H1 (cell line): ENCODE data around the gene AQP6. TPM values are rescaled to one million over a fixed set of nuclear protein-coding genes. Genes with fewer than 3 reads are reported as not detected.

Experiments
- CTCF ChIA-PET: fragments of 300-600 bp; sonication (Branson Sonifier 250); formaldehyde crosslinking; loops from one replicate; lab custom pipeline; 2021; ENCODE audit not compliant: partially characterized antibody; lab: Charles Lee
- POLR2A ChIA-PET: fragments of 300-600 bp; sonication (Branson Sonifier 250); formaldehyde crosslinking; loops from one replicate; lab custom pipeline; 2021; ENCODE audit warnings: inconsistent platforms; ENCODE audit not compliant: partially characterized antibody; lab: Charles Lee
- DNase-seq, 2 experiments: peaks; one replicate each; pipeline versions ENCODE4 v3.0.0 to v3.0.0-alpha.2; 2010 to 2022; ENCODE audit warnings: low spot score in 2 of 2, low read depth in 1 of 2, mixed read lengths in 1 of 2
- FAIRE-seq: peaks from 2 replicates; lab custom pipeline; 2011; peaks lifted over from hg19 to GRCh38; lab: Jason Lieb, UNC
- H2AFZ ChIP-seq: 2 replicates; pipeline ENCODE4 v1.8.1; 2012; ENCODE audit warnings: low read length, inconsistent platforms
- H2AK5ac ChIP-seq: 2 replicates; pipeline ENCODE4 v1.6.1; 2013; ENCODE audit warnings: low read depth, low read length
- H2BK120ac ChIP-seq: replicated peaks from 2 replicates; pipeline ENCODE3; 2013; ENCODE audit warnings: low read depth, low read length, inconsistent platforms
- H2BK12ac ChIP-seq: 2 replicates; pipeline ENCODE4 v1.6.1; 2013; ENCODE audit warnings: low read depth, low read length
- H2BK15ac ChIP-seq: 2 replicates; pipeline ENCODE4 v1.6.1; 2013; ENCODE audit warnings: low read length
- H2BK20ac ChIP-seq: 2 replicates; pipeline ENCODE4 v1.6.1; 2013; ENCODE audit warnings: low read length
- H2BK5ac ChIP-seq: 2 replicates; pipeline ENCODE4 v1.6.1; 2013; ENCODE audit warnings: low read depth, low read length
- H3K14ac ChIP-seq: 2 replicates; pipeline ENCODE4 v1.6.1; 2013; ENCODE audit warnings: inconsistent platforms; ENCODE audit not compliant: insufficient read length
- H3K18ac ChIP-seq: 2 replicates; pipeline ENCODE4 v1.6.1; 2013; ENCODE audit warnings: low read length; ENCODE audit errors: extremely low read depth
- H3K23ac ChIP-seq: 2 replicates; pipeline ENCODE4 v1.6.1; 2013; ENCODE audit warnings: inconsistent platforms; ENCODE audit not compliant: insufficient read length
- H3K23me2 ChIP-seq: 2 replicates; pipeline ENCODE4 v1.6.1; 2013; ENCODE audit warnings: low read depth, low read length
- H3K27ac ChIP-seq: 2 replicates; pipeline ENCODE4 v1.6.1; 2011; ENCODE audit warnings: low read depth, low read length, inconsistent platforms
- H3K27me3 ChIP-seq, 4 experiments: replicated peaks in 1 of 4; 1 replicate in 1 of 4; 2 replicates in 3 of 4; pipeline versions ENCODE4 v1.6.1 to v1.8.1; 2011 to 2013; ENCODE audit warnings: low read length in 3 of 4, mild to moderate bottlenecking in 3 of 4, inconsistent platforms in 2 of 4, mixed read lengths in 2 of 4, moderate library complexity in 1 of 4; ENCODE audit not compliant: control insufficient read depth in 3 of 4, insufficient read depth in 3 of 4; ENCODE audit errors: extremely low read depth in 1 of 4
- H3K36me3 ChIP-seq, 4 experiments: 2 replicates each; pipeline versions ENCODE4 v1.6.1 to v1.8.1; 2011 to 2013; ENCODE audit warnings: mild to moderate bottlenecking in 4 of 4, low read length in 3 of 4, moderate library complexity in 2 of 4, control low read depth in 1 of 4, inconsistent platforms in 1 of 4; ENCODE audit not compliant: insufficient read depth in 4 of 4, control insufficient read depth in 2 of 4
- H3K4ac ChIP-seq: replicated peaks from 2 replicates; pipeline ENCODE3; 2013; ENCODE audit warnings: low read length, low read depth, mixed read lengths, inconsistent platforms; ENCODE audit not compliant: insufficient read length
- H3K4me1 ChIP-seq, 4 experiments: replicated peaks in 1 of 4; 1 replicate in 1 of 4; 2 replicates in 3 of 4; pipeline versions ENCODE4 v1.6.1 to v1.8.1; 2011 to 2013; ENCODE audit warnings: low read length in 3 of 4, inconsistent platforms in 2 of 4, mixed read lengths in 1 of 4; ENCODE audit not compliant: insufficient read depth in 4 of 4, control insufficient read depth in 3 of 4
- H3K4me2 ChIP-seq, 2 experiments: 2 replicates each; pipeline versions ENCODE4 v1.6.1 to v1.8.1; 2011 to 2013; ENCODE audit warnings: low read depth in 2 of 2, low read length in 2 of 2, control low read depth in 1 of 2, inconsistent platforms in 1 of 2, mild to moderate bottlenecking in 1 of 2; ENCODE audit not compliant: insufficient read depth in 1 of 2
- H3K4me3 ChIP-seq, 4 experiments: fragments of 200-600, 300-600 bp in 1 of 4; sonication (generic), shearing (Covaris generic), sonication (Bioruptor Twin) in 1 of 4; 2 replicates each; pipeline versions ENCODE4 v1.5.1 to v1.8.1; 2011 to 2016; ENCODE audit warnings: low read length in 4 of 4, low read depth in 3 of 4, control low read depth in 2 of 4, inconsistent platforms in 2 of 4, mild to moderate bottlenecking in 2 of 4, mixed read lengths in 1 of 4, moderate library complexity in 1 of 4; ENCODE audit not compliant: insufficient read depth in 2 of 4; ENCODE audit errors: extremely low read depth in 1 of 4
- H3K56ac ChIP-seq: replicated peaks from 2 replicates; pipeline ENCODE3; 2013; ENCODE audit warnings: low read depth, mild to moderate bottlenecking, mixed read lengths, low read length, inconsistent platforms; ENCODE audit not compliant: insufficient read length
- H3K79me1 ChIP-seq: 2 replicates; pipeline ENCODE4 v1.6.1; 2013; ENCODE audit warnings: low read depth, low read length, control low read depth
- H3K79me2 ChIP-seq, 2 experiments: 2 replicates each; pipeline versions ENCODE4 v1.6.1 to v1.8.1; 2012 to 2013; ENCODE audit warnings: low read length in 2 of 2, mild to moderate bottlenecking in 2 of 2, inconsistent platforms in 1 of 2; ENCODE audit not compliant: insufficient read depth in 2 of 2, control insufficient read depth in 1 of 2
- H3K9ac ChIP-seq, 4 experiments: replicated peaks in 1 of 4; 1 replicate in 1 of 4; 2 replicates in 3 of 4; pipeline versions ENCODE4 v1.6.1 to v1.8.1; 2011 to 2013; ENCODE audit warnings: low read depth in 3 of 4, low read length in 3 of 4, control low read depth in 2 of 4, mild to moderate bottlenecking in 2 of 4, moderate library complexity in 2 of 4, inconsistent platforms in 1 of 4; ENCODE audit errors: extremely low read depth in 1 of 4
- H3K9me3 ChIP-seq, 2 experiments: 2 replicates each; pipeline versions ENCODE4 v1.6.1 to v1.8.1; 2012 to 2013; ENCODE audit warnings: mild to moderate bottlenecking in 2 of 2, moderate library complexity in 2 of 2, control low read depth in 1 of 2, inconsistent platforms in 1 of 2, low read depth in 1 of 2, low read length in 1 of 2, mixed read lengths in 1 of 2; ENCODE audit not compliant: insufficient read depth in 2 of 2
- H4K20me1 ChIP-seq, 2 experiments: replicated peaks in 1 of 2; 2 replicates each; pipeline versions ENCODE3 to v1.8.1; 2011 to 2013; ENCODE audit warnings: inconsistent platforms in 2 of 2, low read length in 2 of 2, mild to moderate bottlenecking in 1 of 2; ENCODE audit not compliant: insufficient read depth in 2 of 2, control insufficient read depth in 1 of 2
- H4K5ac ChIP-seq: 2 replicates; pipeline ENCODE4 v1.6.1; 2013; ENCODE audit warnings: low read length, low read depth, mixed read lengths, inconsistent platforms; ENCODE audit not compliant: insufficient read length
- H4K8ac ChIP-seq: 2 replicates; pipeline ENCODE4 v1.8.0; 2013; ENCODE audit warnings: mild to moderate bottlenecking, moderate library complexity, low read length, inconsistent platforms; ENCODE audit not compliant: insufficient read depth; ENCODE audit errors: extremely low read depth
- H4K91ac ChIP-seq: replicated peaks from 2 replicates; pipeline ENCODE3; 2013; ENCODE audit warnings: low read length, mixed read lengths, inconsistent platforms; ENCODE audit not compliant: insufficient read length
- ASH2L ChIP-seq: fragments of 200-600, 300-600 bp; sonication (generic); IDR thresholded peaks from one replicate; pipeline ENCODE4 v1.7.1; 2017; ENCODE audit warnings: low read length
- BACH1 ChIP-seq: IDR thresholded peaks from 2 replicates; pipeline ENCODE4 v1.6.1; 2012; ENCODE audit warnings: low read length, improper control_type of control experiment
- CBX5 ChIP-seq: fragments of 300-800, 300-1000 bp; sonication (generic); IDR thresholded peaks from 2 replicates; pipeline ENCODE4 v1.7.1; 2016; ENCODE audit warnings: antibody characterized with exemption, low read length, low read depth
- CHD1 ChIP-seq: IDR thresholded peaks from 2 replicates; pipeline ENCODE4 v1.6.1; 2012; ENCODE audit warnings: low read depth, low read length, improper control_type of control experiment
- CREB1 ChIP-seq: IDR thresholded peaks from 2 replicates; pipeline ENCODE4 v1.6.1; 2012; ENCODE audit warnings: inconsistent platforms
- JUN ChIP-seq: IDR thresholded peaks from 2 replicates; pipeline ENCODE4 v1.6.1; 2011; ENCODE audit warnings: low read depth, mild to moderate bottlenecking, improper control_type of control experiment, low read length
- RBBP5 ChIP-seq: IDR thresholded peaks from 2 replicates; pipeline ENCODE4 v1.7.1; 2012; ENCODE audit warnings: low read depth, mild to moderate bottlenecking, inconsistent platforms, low read length, moderate library complexity, borderline replicate concordance
- RNF2 ChIP-seq: fragments of 200-900, 300-1000 bp; sonication (generic); IDR thresholded peaks from 2 replicates; pipeline ENCODE4 v1.7.1; 2016; ENCODE audit warnings: borderline replicate concordance, low read depth, mild to moderate bottlenecking, antibody characterized with exemption, low read length; ENCODE audit not compliant: poor library complexity, severe bottlenecking; ENCODE audit errors: missing control alignments
- SIRT6 ChIP-seq: IDR thresholded peaks from one replicate; pipeline ENCODE4 v1.7.1; 2012; ENCODE audit warnings: low read length, inconsistent platforms
- SP2 ChIP-seq: IDR thresholded peaks from 2 replicates; pipeline ENCODE4 v1.6.1; 2012; ENCODE audit warnings: mild to moderate bottlenecking, low read length, inconsistent platforms
- SP4 ChIP-seq: IDR thresholded peaks from 2 replicates; pipeline ENCODE4 v1.6.1; 2012; ENCODE audit warnings: low read length, inconsistent platforms
- TCF12 ChIP-seq: IDR thresholded peaks from 2 replicates; pipeline ENCODE4 v1.6.1; 2011; ENCODE audit warnings: low read depth, mild to moderate bottlenecking, low read length
- YY1 ChIP-seq: IDR thresholded peaks from 2 replicates; pipeline ENCODE4 v1.6.1; 2011; ENCODE audit warnings: low read depth, mild to moderate bottlenecking, low read length
- ZNF274 ChIP-seq: IDR thresholded peaks from 2 replicates; pipeline ENCODE4 v1.7.0; 2012; ENCODE audit warnings: low read length, borderline replicate concordance; ENCODE audit errors: extremely low read depth
- WGBS, 2 experiments: shearing (Covaris generic) in 1 of 2; methylation state at CpG; one replicate each; pipeline versions ENCODE4 v1.1.6 to v1.1.7; 2013 to 2015; ENCODE audit warnings: low lambda C conversion rate in 2 of 2, mixed read lengths in 2 of 2, inconsistent platforms in 1 of 2, low coverage in 1 of 2, missing lambda C conversion rate in 1 of 2; ENCODE audit not compliant: insufficient replicate concordance in 2 of 2, insufficient coverage in 1 of 2, insufficient read length in 1 of 2; ENCODE audit errors: extremely low coverage in 1 of 2, missing lambda C conversion rate in 1 of 2; 5-methylcytosine and 5-hydroxymethylcytosine counted together
- polyA plus RNA-seq, 7 experiments: library from polyadenylated mRNA; depleted of rRNA in 3 of 7; stranded (reverse) in 5 of 7; unstranded in 2 of 7; fragments of >200 nt in 5 of 7; fragments of 200-250 nt in 2 of 7; gene quantifications; 1 replicate in 5 of 7; 2 replicates in 1 of 7; 4 replicates in 1 of 7; pipeline versions ENCODE4 v1.2.1 to v1.2.3, GENCODE V29; 2011 to 2013; ENCODE audit warnings: missing spikeins in 2 of 7, mixed read lengths in 2 of 7
- total RNA-seq: library from RNA; stranded (reverse); fragmentation: NEBNext Ultra II Directional; extraction: Animal tissue kit (Norgen Biotek cat#: 25700); gene quantifications from 2 replicates; pipeline ENCODE4 v1.2.1, GENCODE V29; 2021
- TF ChIP-seq, protein P1 (sequence below): IDR thresholded peaks from 2 replicates; pipeline ENCODE4 v1.6.1; 2012; ENCODE audit warnings: inconsistent platforms

The AQP6 gene
- total and polyA plus RNA-seq, 2 of the 8 experiments (the other 6 are each of a cell fraction or from before 2014, with no cell fraction given): 0.03 to 0.17 TPM

GRCh38 chr12:49929581-49929980 lies 43.2 kb upstream of the AQP6 start:
- no peaks in the 10 kb centered on the region for H3K36me3 ChIP-seq
- H2AFZ ChIP-seq: no peak overlapping the region
- H2BK12ac ChIP-seq: no peak overlapping the region
- no peak overlapping the region for H4K5ac ChIP-seq
- H4K91ac ChIP-seq: no peak overlapping the region
- H3K4me2 ChIP-seq: no peak overlapping the region
- DNase-seq (no peak), FAIRE-seq (no peak)
- 88% methylated on average over 7 of the region's 7 CpGs; no CpG with 5 or more reads in 1 of the 2 experiments for WGBS, 2 experiments
- no peak overlapping the region for H3K4ac ChIP-seq
- no peak overlapping the region for H3K9ac ChIP-seq
- H3K79me1 ChIP-seq: 0 out of 2 replicates have a peak, but pooled peaks cover 2% of the 10 kb centered on the region
- H3K79me2 ChIP-seq: no peaks in the 10 kb centered on the region
- no peak overlapping the region for H2BK120ac ChIP-seq
- H4K8ac ChIP-seq: no peak overlapping the region
- H2BK20ac ChIP-seq: no peak overlapping the region
- no peaks in the 10 kb centered on the region; a peak in 1 of 7 replicates for H3K27me3 ChIP-seq
- H3K14ac ChIP-seq: no peak overlapping the region
- H3K27ac ChIP-seq: no peak overlapping the region
- no peak overlapping the region for H2AK5ac ChIP-seq
- no peak overlapping the region for H2BK15ac ChIP-seq
- H3K4me3 ChIP-seq: no peak overlapping the region
- no peak overlapping the region for H3K56ac ChIP-seq
- CTCF ChIA-PET: interaction anchor here (0.6 to 2.8 kb wide), 10 partner anchors 10 to 1074 kb away, joined by 3 to 18 read pairs (median 3); no protein-coding TSS in a partner anchor
- no peaks in the 10 kb centered on the region; a peak in 1 of 7 replicates for H3K4me1 ChIP-seq
- H4K20me1 ChIP-seq: peaks cover 0 to 2% of the 10 kb centered on the region in 2 experiments
- no peak overlapping the region for H3K23ac ChIP-seq
- H3K23me2 ChIP-seq: 0 out of 2 replicates have a peak, but pooled peaks cover 2% of the 10 kb centered on the region
- no peak overlapping the region for H2BK5ac ChIP-seq
- no peak overlapping the region for H3K18ac ChIP-seq
- POLR2A ChIA-PET: interaction anchor here (1.4 kb wide), 1 partner anchor 17 kb away, joined by 4 read pairs; no protein-coding TSS in a partner anchor
- H3K9me3 ChIP-seq: no peaks in the 10 kb centered on the region
- no peak for TF ChIP-seq RBBP5
- TF ChIP-seq SP4: no peak
- no peak for TF ChIP-seq YY1
- TF ChIP-seq SIRT6: no peak
- TF ChIP-seq CHD1: no peak
- no peak for TF ChIP-seq ZNF274
- no peak for TF ChIP-seq SP2
- TF ChIP-seq JUN: no peak
- TF ChIP-seq BACH1: no peak
- no peak for TF ChIP-seq RNF2
- no peak for TF ChIP-seq ASH2L
- TF ChIP-seq CREB1: no peak
- TF ChIP-seq TCF12: no peak
- no peak for TF ChIP-seq CBX5
- TF ChIP-seq, protein P1, sequence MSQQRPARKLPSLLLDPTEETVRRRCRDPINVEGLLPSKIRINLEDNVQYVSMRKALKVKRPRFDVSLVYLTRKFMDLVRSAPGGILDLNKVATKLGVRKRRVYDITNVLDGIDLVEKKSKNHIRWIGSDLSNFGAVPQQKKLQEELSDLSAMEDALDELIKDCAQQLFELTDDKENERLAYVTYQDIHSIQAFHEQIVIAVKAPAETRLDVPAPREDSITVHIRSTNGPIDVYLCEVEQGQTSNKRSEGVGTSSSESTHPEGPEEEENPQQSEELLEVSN: no peak
